Occipital lobe (tissue), 2 donors: ENCODE measurements around the gene ITGB3BP. TPM values are rescaled to one million over a fixed set of nuclear protein-coding genes. Genes with fewer than 3 reads are reported as not detected.
"Not testable (repeated sequence)": the region's sequence is repeated elsewhere in the genome, so short reads cannot be mapped to it uniquely, and the experiment has no call there.

Source experiments
- DNase-seq: peaks from one replicate; lab custom pipeline; 2025; lab: John Stamatoyannopoulos, UW
- total RNA-seq: library from RNA; depleted of rRNA; stranded (reverse); fragments of >200 nt; gene quantifications from one replicate; pipeline ENCODE4 v1.2.3, GENCODE V29; 2014

ITGB3BP gene
- total RNA-seq: 36.8 TPM

GRCh38 chr1:63522891-63523728 lies at the start of gene ITGB3BP, which contains the start of gene EFCAB7:
TSS of gene ITGB3BP (minus strand) at chr1:63523225. CDS start at chr1:63523133, 92 bp downstream.
TSS of gene EFCAB7 (plus strand) at chr1:63523525. CDS start at chr1:63525573, 2,048 bp downstream.
- DNase-seq: peak; percentile 88

- not testable (repeated sequence) for DNase-seq
Measured at GRCh38 chr1:63572686-63573085, 49.7 kb upstream of the ITGB3BP start.

GRCh38 chr1:63569640-63570316 lies 46.8 kb upstream of the ITGB3BP start:
- DNase-seq: no peak

GRCh38 chr1:63569068-63569467 lies 46.0 kb upstream of the ITGB3BP start:
- no peak for DNase-seq

GRCh38 chr1:63563745-63564144 lies 40.7 kb upstream of the ITGB3BP start:
- no peak for DNase-seq

GRCh38 chr1:63559357-63559756 lies 36.3 kb upstream of the ITGB3BP start:
- no peak for DNase-seq

- DNase-seq: no peak
Measured at GRCh38 chr1:63557365-63557987, 34.5 kb upstream of the ITGB3BP start.

- DNase-seq: no peak
Measured at GRCh38 chr1:63555480-63555879, 32.5 kb upstream of the ITGB3BP start.

GRCh38 chr1:63548877-63549276 lies 25.9 kb upstream of the ITGB3BP start:
- DNase-seq: no peak

- DNase-seq: no peak
Measured at GRCh38 chr1:63548303-63548702, 25.3 kb upstream of the ITGB3BP start.

GRCh38 chr1:63547621-63548294 lies 24.7 kb upstream of the ITGB3BP start:
- no peak for DNase-seq

GRCh38 chr1:63545780-63546179 lies 22.8 kb upstream of the ITGB3BP start:
- DNase-seq: no peak

GRCh38 chr1:63537940-63538339 lies 14.9 kb upstream of the ITGB3BP start:
- no peak for DNase-seq

GRCh38 chr1:63537006-63537405 lies 14.0 kb upstream of the ITGB3BP start:
- no peak for DNase-seq

GRCh38 chr1:63534406-63534805 lies 11.4 kb upstream of the ITGB3BP start:
- no peak for DNase-seq

- DNase-seq: no peak
Measured at GRCh38 chr1:63533931-63534330, 10.9 kb upstream of the ITGB3BP start.

GRCh38 chr1:63532727-63533126 lies 9.7 kb upstream of the ITGB3BP start:
- no peak for DNase-seq

- DNase-seq: no peak
Measured at GRCh38 chr1:63524201-63524600, 1.2 kb upstream of the ITGB3BP start.

- DNase-seq: no peak
Measured at GRCh38 chr1:63523738-63524137, 713 bp upstream of the ITGB3BP start.

GRCh38 chr1:63516629-63517028 lies 6.4 kb downstream of the ITGB3BP start:
- DNase-seq: no peak

- no peak for DNase-seq
Measured at GRCh38 chr1:63512584-63512983, 10.4 kb downstream of the ITGB3BP start.

GRCh38 chr1:63509718-63510117 lies 13.3 kb downstream of the ITGB3BP start:
- DNase-seq: no peak
